Astrocyte (in vitro differentiated cells and primary cell): ENCODE data around the gene IGFBP1.
"Not testable (repeated sequence)": the region's sequence is repeated elsewhere in the genome, so short reads cannot be mapped to it uniquely, and the experiment has no call there.

Experiments used
- CTCF ChIP-seq: IDR thresholded peaks from 2 replicates; pipeline ENCODE4 v1.5.1; 2011; ENCODE audit warnings: low read depth, mild to moderate bottlenecking, inconsistent platforms, low read length, moderate library complexity; ENCODE audit not compliant: insufficient read depth
- EZH2 ChIP-seq: IDR thresholded peaks from 2 replicates; pipeline ENCODE4 v1.6.1; 2012; ENCODE audit warnings: mild to moderate bottlenecking, low read length, inconsistent platforms; ENCODE audit not compliant: insufficient read depth

DNA sequence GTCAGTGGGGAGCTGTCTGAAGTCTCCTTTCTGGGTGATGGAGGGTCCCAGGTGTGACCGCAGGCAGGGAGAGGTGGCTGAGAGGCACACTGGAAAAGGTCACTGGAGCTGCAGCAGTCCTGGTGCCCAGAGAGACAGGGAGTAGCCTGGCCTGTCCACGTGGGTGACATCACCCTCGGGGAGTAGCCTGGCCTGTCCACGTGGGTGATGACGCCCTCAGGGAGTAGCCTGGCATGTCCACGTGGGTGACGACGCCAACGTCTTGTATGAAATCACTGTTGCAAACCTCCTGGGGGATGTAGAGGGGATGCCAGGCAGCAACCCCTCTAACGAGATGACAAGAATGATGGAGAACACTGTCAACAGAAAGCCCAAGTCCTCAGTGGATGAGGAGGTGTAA, 35.3 kb upstream of the IGFBP1 start:
- TF ChIP-seq CTCF, EZH2: not testable (repeated sequence)
